OCI-LY7 (cell line): ENCODE measurements around the gene FCHSD2. TPM values are rescaled to one million over a fixed set of nuclear protein-coding genes. Genes with fewer than 3 reads are reported as not detected.

Source experiments
- BruUV-seq: library from RNA; stranded (reverse); fragments of 400-500 nt; replicated peaks from 2 replicates; lab custom pipeline; 2021; lab: Mats Ljungman, UMichigan
- CTCF ChIA-PET: fragments of 300-600 bp; sonication (Branson Sonifier 250); formaldehyde crosslinking; loops from one replicate; lab custom pipeline; 2022; ENCODE audit warnings: antibody characterized with exemption; ENCODE audit not compliant: unreplicated experiment; lab: Charles Lee
- POLR2A ChIA-PET: fragments of 300-600 bp; sonication (Branson Sonifier 250); formaldehyde crosslinking; loops from one replicate; lab custom pipeline; 2022; ENCODE audit warnings: antibody characterized with exemption; lab: Charles Lee
- DNase-seq: peaks from one replicate; pipeline ENCODE4 v3.0.0-alpha.2; 2015; ENCODE audit warnings: low spot score
- H2AFZ ChIP-seq: fragments of 200-600 bp; sonication (generic), shearing (Covaris generic); 2 replicates; pipeline ENCODE4 v1.6.1; 2014; ENCODE audit warnings: mild to moderate bottlenecking, antibody characterized with exemption, low read length, moderate library complexity
- H3K27ac ChIP-seq: fragments of 200-600 bp; sonication (generic); 2 replicates; pipeline ENCODE4 v1.5.1; 2014; ENCODE audit warnings: mixed run types, low read depth, mild to moderate bottlenecking, moderate library complexity, low read length, inconsistent platforms; ENCODE audit not compliant: poor library complexity, severe bottlenecking
- H3K36me3 ChIP-seq: fragments of 200-600 bp; sonication (generic); 2 replicates; pipeline ENCODE4 v1.6.1; 2014; ENCODE audit warnings: mild to moderate bottlenecking, antibody characterized with exemption, low read length, moderate library complexity, mixed read lengths; ENCODE audit not compliant: insufficient read depth
- H3K4me1 ChIP-seq: fragments of 200-600 bp; sonication (generic); 2 replicates; pipeline ENCODE4 v1.5.1; 2014; ENCODE audit warnings: mild to moderate bottlenecking, low read length; ENCODE audit not compliant: insufficient read depth, poor library complexity, severe bottlenecking
- H3K4me2 ChIP-seq: fragments of 200-600 bp; sonication (generic); 2 replicates; pipeline ENCODE4 v1.6.1; 2014; ENCODE audit warnings: mild to moderate bottlenecking, low read length
- H3K4me3 ChIP-seq: fragments of 200-600 bp; sonication (generic); 2 replicates; pipeline ENCODE4 v1.5.1; 2014; ENCODE audit warnings: mild to moderate bottlenecking, low read depth, low read length; ENCODE audit not compliant: poor library complexity, severe bottlenecking
- H3K79me2 ChIP-seq: fragments of 200-600 bp; sonication (generic); 2 replicates; pipeline ENCODE4 v1.6.1; 2016; ENCODE audit warnings: low read depth, mild to moderate bottlenecking, low read length, moderate library complexity, mixed read lengths; ENCODE audit not compliant: insufficient read depth
- H3K9me2 ChIP-seq: fragments of 200-600 bp; sonication (generic); 2 replicates; pipeline ENCODE4 v1.6.1; 2016; ENCODE audit warnings: mild to moderate bottlenecking, low read length, mixed read lengths; ENCODE audit not compliant: insufficient read depth
- H3K9me3 ChIP-seq: fragments of 200-600 bp; sonication (generic); 2 replicates; pipeline ENCODE4 v1.6.1; 2014; ENCODE audit warnings: mild to moderate bottlenecking, mixed run types, low read length, mixed read lengths
- H4K20me1 ChIP-seq: fragments of 200-600 bp; sonication (generic); 2 replicates; pipeline ENCODE4 v1.6.1; 2014; ENCODE audit warnings: mild to moderate bottlenecking, antibody characterized with exemption, low read length, moderate library complexity, mixed read lengths; ENCODE audit not compliant: insufficient read depth
- EZH2phosphoT487 ChIP-seq: fragments of 200-600 bp; sonication (generic); IDR thresholded peaks from 2 replicates; pipeline ENCODE4 v1.6.1; 2018; ENCODE audit warnings: low read depth, borderline replicate concordance, mild to moderate bottlenecking, mixed run types, antibody characterized with exemption, low read length, moderate library complexity, mixed read lengths
- intact Hi-C: fragments of 100-400 bp; cut with micrococcal nuclease; formaldehyde crosslinking; loops from one replicate; pipeline ENCODE4 v1.10.0; 2022; ENCODE audit not compliant: unreplicated experiment
- total RNA-seq, 2 experiments: library from RNA; depleted of rRNA in 1 of 2; stranded (reverse); fragments of >200 nt in 1 of 2; shearing (Covaris generic) in 1 of 2; gene quantifications; 2 replicates each; pipeline ENCODE4 v1.2.3, GENCODE V29; 2014 to 2022
- TF ChIP-seq, protein P1 (sequence below): fragments of 200-600 bp; sonication (generic); conservative IDR thresholded peaks from 2 replicates; pipeline ENCODE4 v1.5.1; 2014; ENCODE audit warnings: mild to moderate bottlenecking, antibody characterized with exemption, low read length, moderate library complexity, mixed read lengths

FCHSD2 gene
- total RNA-seq, 2 experiments from 2014 or later, result 39.0 to 147 TPM

DNA sequence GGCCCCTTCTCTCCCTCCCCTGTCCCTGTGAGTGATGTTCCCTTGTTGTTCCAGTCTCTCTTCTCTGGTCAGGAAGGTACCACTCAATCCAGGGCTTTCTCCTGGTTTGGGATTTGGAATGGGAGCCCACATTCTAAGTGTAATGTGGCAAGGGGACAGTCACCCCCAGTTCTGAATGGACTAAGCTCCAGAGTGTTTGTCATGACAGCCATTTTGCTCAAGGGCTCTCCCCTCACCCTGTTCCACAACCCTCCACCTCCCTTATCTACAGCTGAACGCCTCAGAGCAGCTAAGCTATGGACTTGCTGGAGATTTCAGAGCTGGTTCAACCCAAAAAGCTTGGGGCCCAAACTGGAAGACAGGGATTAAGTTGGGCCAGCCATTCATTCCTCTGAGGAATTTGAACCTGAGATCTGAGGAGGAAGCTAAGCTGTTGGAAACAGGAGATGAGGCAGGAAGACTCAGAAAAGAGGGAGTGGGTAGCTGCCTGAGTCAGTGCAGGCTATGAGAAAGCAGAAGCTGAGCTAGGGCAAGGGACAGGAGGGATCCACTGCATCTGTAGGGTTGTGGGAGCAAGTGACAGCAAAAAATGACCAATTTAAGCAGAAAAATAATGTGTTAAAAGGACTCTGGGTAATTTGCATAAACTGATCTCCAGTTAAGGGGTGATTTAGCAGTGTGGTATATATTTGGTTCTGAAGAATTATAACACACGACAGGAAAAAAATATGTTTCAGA lies 22.9 kb upstream of the FCHSD2 start:
- TF ChIP-seq EZH2phosphoT487, result no peak
- TF ChIP-seq, protein P1, sequence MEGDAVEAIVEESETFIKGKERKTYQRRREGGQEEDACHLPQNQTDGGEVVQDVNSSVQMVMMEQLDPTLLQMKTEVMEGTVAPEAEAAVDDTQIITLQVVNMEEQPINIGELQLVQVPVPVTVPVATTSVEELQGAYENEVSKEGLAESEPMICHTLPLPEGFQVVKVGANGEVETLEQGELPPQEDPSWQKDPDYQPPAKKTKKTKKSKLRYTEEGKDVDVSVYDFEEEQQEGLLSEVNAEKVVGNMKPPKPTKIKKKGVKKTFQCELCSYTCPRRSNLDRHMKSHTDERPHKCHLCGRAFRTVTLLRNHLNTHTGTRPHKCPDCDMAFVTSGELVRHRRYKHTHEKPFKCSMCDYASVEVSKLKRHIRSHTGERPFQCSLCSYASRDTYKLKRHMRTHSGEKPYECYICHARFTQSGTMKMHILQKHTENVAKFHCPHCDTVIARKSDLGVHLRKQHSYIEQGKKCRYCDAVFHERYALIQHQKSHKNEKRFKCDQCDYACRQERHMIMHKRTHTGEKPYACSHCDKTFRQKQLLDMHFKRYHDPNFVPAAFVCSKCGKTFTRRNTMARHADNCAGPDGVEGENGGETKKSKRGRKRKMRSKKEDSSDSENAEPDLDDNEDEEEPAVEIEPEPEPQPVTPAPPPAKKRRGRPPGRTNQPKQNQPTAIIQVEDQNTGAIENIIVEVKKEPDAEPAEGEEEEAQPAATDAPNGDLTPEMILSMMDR, result no peak
- Histone ChIP-seq H3K9me3 (peaks cover 9% of the 10 kb centered on the region; the same call in 1 of the 2 replicates), H3K9me2 (no peaks in the 10 kb centered on the region), H4K20me1 (no peaks in the 10 kb centered on the region), H3K27ac (peak overlapping the region; percentile 17), H3K4me2 (peak overlapping the region; percentile 8), H3K36me3 (no peaks in the 10 kb centered on the region; the same call in 1 of the 2 replicates), H2AFZ (peak overlapping the region; percentile 30; the same call in 1 of the 2 replicates), H3K4me3 (no peak overlapping the region), H3K79me2 (no peaks in the 10 kb centered on the region), H3K4me1 (peaks cover 81% of the 10 kb centered on the region)
- intact Hi-C loops, result no loop called here
- POLR2A ChIA-PET, result interaction anchor here (0.6 to 5.0 kb wide), 5 partner anchors 11 to 443 kb away, joined by 6 to 76 read pairs (median 20); partner anchors contain the start of gene FCHSD2
- CTCF ChIA-PET, result interaction anchor here (0.6 to 1.1 kb wide), 3 partner anchors 9 to 31 kb away, joined by 3 read pairs; no protein-coding TSS in a partner anchor
- no peak for DNase-seq
- no TSS peak for BruUV-seq

DNA sequence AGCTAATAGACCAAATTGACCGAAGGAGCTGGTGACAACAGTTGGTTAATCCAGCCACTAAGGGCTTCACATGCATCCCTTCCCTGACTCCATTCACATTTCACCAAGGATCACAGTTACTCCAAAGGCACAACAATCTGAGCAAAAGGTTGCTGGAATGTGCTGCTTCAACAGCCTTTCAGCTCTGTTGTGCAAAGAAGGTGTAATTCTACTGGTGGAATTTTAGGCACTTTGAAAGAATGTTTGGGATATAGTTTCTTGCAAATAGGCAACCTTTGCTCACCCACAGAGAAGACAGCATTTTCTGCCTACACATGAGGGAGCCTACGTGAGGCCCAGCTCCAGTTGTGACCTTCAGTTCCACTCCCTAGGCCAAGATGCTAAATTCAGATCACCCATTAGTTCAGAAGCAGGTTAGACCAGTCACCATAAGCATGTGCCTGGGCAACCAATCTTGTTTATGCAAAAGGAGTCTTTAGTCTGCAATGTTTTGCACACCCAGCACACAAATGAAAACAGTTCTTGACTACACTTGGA lies 21.6 kb upstream of the FCHSD2 start:
- TF ChIP-seq, protein P1, result no peak
- TF ChIP-seq EZH2phosphoT487, result no peak
- intact Hi-C loops, result no loop called here
- no peak overlapping the region for H3K4me3 ChIP-seq
- ChIA-PET POLR2A (interaction anchor here (0.5 to 5.0 kb wide), 8 partner anchors 8 to 336 kb away, joined by 3 to 76 read pairs (median 9); partner anchors contain the start of gene FCHSD2), CTCF (interaction anchor here (0.9 to 1.6 kb wide), 5 partner anchors 8 to 21 kb away, joined by 3 to 4 read pairs (median 3); no protein-coding TSS in a partner anchor)
- H3K9me2 ChIP-seq, result no peaks in the 10 kb centered on the region
- no peak for DNase-seq
- H3K9me3 ChIP-seq, result peaks cover 9% of the 10 kb centered on the region; the same call in 1 of the 2 replicates
- H3K36me3 ChIP-seq, result no peaks in the 10 kb centered on the region; the same call in 1 of the 2 replicates
- H3K4me2 ChIP-seq, result no peak overlapping the region
- H4K20me1 ChIP-seq, result no peaks in the 10 kb centered on the region
- no TSS peak for BruUV-seq
- H3K4me1 ChIP-seq, result peaks cover 82% of the 10 kb centered on the region
- no peaks in the 10 kb centered on the region for H3K79me2 ChIP-seq
- no peak overlapping the region for H3K27ac ChIP-seq
- H2AFZ ChIP-seq, result no peak overlapping the region
